Measurements from ENCODE around the gene ACOX1.

GRCh38 chr17:76000755-76001521, 22.0 kb upstream of the ACOX1 start, which contains the start of gene CDK3:
- TF ChIP-seq POLR2A (IDR thresholded peaks at IDR 0.05; ENCODE audit: low read depth, low read length) (no peak), POLR2AphosphoS5 (IDR thresholded peaks at IDR 0.05; ENCODE audit: low read depth, low read length) (no peak), PAX5 (IDR thresholded peaks at IDR 0.05; ENCODE audit: insufficient read depth, low read length, severe bottlenecking) (no peak), TAF1 (IDR thresholded peaks at IDR 0.05; ENCODE audit: low read depth, low read length) (no peak), SPI1 (IDR thresholded peaks at IDR 0.05; ENCODE audit: low read depth, low read length) (no peak)
